ENCODE measurements around the gene C11orf98. TPM values are rescaled to one million over a fixed set of nuclear protein-coding genes. Genes with fewer than 3 reads are reported as not detected.
A peak's percentile ranks its signal among the peaks of the same experiment; 100 is the strongest.
"Not testable (repeated sequence)": the region's sequence is repeated elsewhere in the genome, so short reads cannot be mapped to it uniquely, and the experiment has no call there.

C11orf98 gene
- total RNA-seq, 1 donor from 2014 or later = 49.2 TPM

DNA sequence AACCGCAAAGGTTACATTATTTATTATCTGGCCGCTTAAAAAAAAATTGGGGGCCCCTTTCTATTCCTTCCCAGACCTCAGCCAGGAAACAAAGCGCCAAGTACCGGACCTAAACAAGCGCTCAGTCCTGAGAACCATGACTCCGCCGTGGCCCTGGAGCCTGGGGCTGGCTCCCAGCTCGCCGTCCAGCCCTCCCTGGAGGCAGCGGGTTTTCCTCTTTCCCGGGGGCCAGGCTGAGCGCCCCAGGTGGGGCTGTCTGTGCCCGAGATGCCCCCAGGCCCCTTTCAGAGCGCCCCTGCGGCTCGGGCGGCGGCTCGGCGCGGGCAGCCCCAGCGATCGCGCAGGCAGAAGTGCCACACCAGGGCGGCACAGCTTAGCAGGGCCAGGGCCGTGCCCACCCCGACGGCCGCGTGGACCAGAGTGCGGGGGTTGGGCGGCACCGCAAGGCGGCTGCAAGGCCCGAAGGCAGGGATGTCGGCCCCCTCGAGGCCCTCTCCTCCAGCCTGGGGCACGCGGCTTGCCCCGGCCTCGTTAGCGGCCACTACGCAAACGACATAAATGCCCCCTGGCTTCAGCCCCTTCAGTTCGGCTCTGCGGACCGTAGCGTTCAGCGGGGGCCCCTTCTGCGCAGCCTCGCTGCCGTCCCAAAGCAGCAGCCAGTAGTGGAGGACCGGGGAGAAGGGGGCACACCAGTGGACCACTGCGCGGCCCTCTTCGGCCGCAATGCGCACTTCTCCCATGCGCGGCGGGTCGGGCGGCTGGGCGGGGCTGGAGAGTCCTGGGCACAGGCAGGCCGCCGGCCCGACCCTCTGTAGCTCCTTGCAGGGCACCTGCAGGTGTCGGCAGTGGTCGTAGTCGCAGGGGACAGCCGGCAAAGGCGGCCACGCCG lies 22.7 kb upstream of the C11orf98 start:
- no peak for DNase-seq (ENCODE audit: low read depth, low spot score)

DNA sequence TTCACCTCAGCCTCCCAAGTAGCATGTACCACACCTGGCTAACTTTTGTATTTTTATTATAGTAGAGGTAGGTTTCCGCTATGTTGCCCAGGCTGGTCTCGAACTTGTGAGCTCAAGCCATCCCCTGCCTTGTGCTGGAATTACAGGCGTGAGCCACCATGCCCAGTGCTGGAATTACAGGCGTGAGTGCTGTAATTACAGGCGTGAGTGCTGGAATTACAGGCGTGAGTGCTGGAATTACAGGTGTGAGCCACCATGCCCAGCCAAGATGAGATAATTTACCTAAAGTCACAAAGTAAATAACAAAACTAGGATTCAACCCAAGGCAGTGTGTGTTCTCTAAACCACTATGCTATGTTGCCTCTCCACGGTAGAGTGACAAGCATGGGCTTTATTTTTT lies 17.5 kb upstream of the C11orf98 start:
- DNase-seq (ENCODE audit: low read depth, low spot score) = no peak

DNA sequence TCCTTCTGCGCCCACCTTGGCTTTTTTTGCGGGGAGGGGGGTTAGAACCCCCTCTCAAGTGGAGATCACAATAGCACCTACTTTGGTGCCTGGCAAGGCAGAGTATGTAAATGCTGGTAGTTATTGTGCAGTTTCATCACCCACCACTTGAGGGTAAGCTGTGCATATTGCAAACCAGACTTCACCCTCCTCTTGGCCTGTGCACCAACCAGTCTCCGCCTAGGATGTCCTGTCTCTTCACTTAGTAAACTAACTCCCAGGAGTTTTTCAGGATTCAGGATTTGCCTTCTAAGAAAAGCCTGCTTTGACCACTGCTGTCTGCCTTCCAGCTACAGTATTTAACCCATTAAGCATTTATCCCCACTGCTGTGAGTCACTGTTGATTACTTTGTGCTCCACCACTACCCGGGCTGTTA lies 15.8 kb upstream of the C11orf98 start:
- peak; percentile 49 for DNase-seq (ENCODE audit: low read depth, low spot score)

DNA sequence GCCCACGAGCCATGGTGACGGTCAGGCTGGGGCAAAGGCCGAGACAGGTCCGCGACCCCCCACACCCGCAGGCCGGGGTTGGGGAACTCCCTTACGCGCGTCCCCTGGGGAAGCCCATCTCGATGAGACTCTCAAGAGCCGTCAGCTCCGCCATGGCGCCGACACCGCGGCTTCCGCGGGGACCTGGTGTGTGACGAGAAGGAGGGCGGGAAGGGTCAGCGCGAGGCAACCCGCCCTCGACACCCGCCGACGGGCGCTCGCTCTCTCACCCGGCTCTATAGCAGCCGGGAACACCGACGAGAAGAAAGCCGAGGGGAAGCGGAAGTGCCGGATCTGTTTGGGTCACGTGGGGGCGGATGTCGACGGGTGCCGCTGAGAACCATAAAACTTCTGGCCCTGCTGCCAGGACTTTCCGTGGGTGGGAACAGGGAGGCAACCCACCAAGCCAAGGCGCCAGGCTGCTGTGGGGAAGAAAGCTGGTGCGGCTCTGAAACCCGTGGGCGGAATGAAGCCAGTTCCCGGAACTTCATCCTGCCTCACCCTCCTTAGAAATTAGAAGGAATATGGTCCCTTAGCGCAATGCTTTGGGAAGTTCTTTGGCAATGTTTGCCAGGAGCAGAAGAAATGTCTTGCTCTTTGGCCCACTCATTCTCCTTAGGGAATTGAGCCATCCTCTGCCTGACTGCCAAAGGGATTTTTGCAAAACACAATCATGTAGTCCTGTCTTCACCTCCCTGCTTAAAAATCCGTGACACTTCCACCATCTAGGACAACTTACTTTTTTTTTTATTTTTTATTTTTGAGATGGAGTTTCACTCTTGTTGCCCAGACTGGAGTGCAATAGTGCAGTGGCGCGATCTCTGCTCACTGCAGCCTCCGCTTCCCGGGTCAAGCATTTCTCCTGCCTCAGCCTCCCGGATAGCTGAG lies 14.0 kb upstream of the C11orf98 start, which contains the start of gene UBXN1:
UBXN1 (minus strand) TSS at position 304 of the 927 bp plus-strand sequence; CDS start at position 154, 150 bp downstream.
- peak; percentile 55 for DNase-seq (ENCODE audit: low read depth, low spot score)

DNA sequence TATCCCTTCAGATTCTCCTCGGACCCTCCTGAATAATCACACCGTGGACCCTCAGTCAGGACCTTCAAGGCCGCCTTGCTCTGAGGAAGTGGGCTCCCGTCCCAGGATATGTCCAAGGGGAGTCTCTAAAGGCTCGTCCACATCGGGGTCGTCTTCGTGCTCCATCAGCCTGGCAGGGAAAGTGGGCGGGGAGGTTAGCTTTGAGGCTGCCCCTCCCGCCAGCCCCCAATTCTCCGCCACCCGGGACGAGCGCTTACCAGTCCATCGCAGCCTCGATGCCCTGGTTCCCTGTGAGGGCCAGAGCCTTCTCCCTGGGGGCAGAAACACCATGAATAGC lies 13.4 kb upstream of the C11orf98 start:
- no peak for DNase-seq (ENCODE audit: low read depth, low spot score)

DNA sequence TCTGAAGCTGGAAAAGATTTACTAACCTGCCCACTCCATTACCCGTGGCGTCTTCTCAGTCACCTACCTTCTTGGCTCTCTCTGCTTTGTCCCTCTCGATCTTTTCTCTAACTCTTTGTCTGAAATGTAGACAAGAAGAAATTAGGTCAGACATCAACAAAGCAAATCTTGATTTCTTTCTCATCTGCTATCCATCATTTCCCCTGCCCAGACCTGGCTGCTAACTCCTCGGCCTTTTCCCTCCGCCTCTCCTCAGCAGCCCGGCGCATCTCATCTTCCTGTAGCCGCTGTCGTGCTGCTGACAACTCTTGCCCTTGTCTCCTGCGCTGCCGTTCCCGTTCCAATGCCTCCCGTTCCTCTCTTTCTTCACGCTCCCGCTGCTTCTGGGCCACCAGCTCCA lies 12.7 kb upstream of the C11orf98 start:
- no peak for DNase-seq (ENCODE audit: low read depth, low spot score)

DNA sequence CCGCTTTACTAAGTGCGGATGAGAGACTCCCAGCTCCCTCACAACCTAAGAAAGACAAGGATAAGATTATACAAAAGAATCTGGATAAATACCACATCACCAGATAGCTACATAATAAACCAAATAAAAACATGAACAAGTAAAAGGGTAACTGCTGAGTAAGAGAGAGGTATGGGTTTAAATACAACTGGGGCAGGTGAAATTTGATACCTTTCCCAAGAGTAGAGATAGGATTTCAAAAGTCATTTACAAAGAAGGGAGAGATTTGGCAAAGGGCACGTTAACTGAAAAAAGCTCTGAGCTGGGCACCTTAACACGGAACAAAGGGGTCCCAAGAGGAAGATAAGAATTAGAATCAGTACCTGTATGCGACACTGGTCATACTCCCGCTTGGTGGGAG lies 12.1 kb upstream of the C11orf98 start:
- DNase-seq (ENCODE audit: low read depth, low spot score) = no peak

DNA sequence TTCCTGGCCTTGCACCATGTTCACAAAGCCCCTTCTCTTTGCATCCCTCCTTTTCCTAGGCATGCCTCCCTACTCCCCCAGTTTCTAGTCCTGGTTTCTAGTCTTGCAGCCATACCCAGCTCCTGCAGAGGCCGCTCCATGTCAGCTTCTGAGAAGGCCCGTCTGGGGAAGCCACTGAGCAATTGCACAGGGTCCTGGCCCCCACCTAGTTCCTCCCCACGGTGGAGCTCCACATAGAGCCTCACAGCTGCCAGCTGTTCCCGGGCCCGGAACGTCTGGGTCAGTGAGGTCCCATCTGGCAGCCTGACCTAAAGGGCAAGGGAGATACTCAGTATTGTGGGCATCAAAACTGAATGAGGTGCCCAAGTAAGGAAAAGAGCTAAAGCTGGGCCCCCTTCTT lies 11.7 kb upstream of the C11orf98 start:
- no peak for DNase-seq (ENCODE audit: low read depth, low spot score)

DNA sequence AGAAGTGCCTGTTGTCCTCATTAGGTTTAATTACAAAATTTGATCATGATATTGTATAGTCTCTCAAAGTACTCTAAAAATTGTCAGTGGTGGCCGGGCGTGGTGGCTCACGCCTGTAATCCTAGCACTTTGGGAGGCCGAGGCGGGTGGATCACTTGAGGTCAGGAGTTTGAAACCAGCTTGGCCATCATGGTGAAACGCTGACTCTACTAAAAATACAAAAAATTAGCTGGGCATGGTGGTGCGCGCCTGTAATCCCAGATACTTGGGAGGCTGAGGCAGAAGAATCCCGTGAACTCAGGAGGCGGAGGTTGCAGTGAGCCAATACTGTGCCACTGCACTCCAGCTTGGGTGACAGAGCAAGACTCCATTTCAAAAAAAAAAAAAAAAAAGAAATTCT lies 10.4 kb upstream of the C11orf98 start:
- not testable (repeated sequence) for DNase-seq (ENCODE audit: low read depth, low spot score)

DNA sequence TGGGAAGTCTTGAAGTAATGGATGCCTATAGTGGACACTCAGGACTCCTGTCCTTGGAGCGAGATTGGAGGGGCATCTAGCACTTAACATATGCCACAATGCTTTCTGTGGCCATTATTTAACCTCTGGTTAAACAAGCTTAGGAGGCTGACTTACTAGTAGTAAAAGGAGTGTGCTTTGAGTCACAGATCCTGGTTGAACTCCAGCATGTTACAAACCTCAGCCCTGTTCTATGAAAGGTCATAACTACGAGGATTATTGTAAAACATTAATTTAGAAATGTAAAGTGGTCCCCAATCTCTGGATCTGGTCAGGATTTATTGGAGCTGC lies 8.2 kb upstream of the C11orf98 start:
- DNase-seq (ENCODE audit: low read depth, low spot score) = no peak

DNA sequence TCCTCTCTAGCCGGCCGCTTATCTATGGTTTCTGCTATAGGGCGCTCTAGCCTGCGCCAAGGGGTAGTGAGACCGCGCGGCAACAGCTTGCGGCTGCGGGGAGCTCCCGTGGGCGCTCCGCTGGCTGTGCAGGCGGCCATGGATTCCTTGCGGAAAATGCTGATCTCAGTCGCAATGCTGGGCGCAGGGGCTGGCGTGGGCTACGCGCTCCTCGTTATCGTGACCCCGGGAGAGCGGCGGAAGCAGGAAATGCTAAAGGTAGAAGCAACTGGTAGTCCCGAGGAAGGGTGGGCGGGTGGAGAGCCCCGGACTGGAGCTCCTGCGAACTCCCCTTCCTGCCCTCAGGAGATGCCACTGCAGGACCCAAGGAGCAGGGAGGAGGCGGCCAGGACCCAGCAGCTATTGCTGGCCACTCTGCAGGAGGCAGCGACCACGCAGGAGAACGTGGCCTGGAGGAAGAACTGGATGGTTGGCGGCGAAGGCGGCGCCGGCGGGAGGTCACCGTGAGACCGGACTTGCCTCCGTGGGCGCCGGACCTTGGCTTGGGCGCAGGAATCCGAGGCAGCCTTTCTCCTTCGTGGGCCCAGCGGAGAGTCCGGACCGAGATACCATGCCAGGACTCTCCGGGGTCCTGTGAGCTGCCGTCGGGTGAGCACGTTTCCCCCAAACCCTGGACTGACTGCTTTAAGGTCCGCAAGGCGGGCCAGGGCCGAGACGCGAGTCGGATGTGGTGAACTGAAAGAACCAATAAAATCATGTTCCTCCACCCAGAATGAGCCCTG lies 6.8 kb upstream of the C11orf98 start, which contains the start of the genes LBHD1 and UQCC3:
LBHD1 (minus strand) TSS at position 660 of the 782 bp plus-strand sequence. CDS start 2,236 bp downstream, outside the sequence.
UQCC3 (plus strand) TSS at position 66 of the 782 bp plus-strand sequence; CDS start at position 139, 73 bp downstream.
- DNase-seq (ENCODE audit: low read depth, low spot score) = peak; percentile 57

DNA sequence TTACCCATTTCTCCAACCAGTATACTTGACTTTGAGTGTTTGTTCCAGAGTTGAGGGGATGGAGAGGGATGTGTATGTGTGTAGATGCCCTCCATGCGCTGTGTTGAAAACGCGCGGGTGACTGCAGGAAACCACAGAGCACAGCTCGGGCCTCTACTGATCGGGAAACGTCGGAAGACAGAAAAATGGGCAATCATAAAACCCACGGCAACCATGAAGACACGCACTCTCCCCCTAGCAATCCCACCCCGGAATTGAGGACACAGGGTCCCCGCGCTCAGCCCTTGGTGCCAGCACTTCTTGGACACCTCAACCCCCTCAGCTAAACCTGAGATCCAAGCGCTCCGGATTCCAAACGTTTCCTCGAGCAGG lies 6.2 kb upstream of the C11orf98 start:
- DNase-seq (ENCODE audit: low read depth, low spot score) = no peak

DNA sequence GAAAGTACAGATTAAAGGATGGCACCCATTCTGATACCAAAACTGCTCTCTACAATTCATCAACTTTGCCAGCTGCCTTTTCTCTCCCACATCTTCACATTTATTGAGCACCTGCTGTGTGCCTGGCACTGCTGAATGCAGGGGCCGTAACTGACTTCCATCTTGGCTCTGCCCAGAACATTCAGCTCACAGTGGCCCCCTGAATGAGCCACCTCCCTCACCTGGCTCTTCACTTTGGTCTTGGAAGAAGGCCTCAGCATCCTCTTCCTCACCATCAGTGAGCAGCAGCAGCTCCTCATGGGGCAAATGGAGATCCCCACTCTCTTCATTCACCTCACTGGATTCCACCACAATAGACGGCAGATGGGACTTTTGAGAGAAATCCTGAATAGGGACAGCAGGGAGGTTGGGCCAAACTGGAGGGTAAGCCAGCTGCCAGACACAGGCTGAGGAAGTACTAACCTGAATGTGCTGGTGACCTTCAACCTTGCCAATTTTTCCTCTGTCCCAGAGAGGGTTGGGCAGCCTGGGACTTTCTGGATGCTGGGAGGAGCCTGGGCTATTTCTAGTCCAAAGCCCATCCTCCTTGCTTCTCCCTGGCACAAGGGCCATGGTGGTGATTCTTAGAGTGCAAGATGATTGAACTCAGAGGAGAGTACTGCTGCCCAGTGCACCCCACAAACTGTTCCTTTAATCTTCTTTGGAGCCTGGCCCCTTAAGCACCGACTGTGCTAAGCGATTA lies 4.6 kb upstream of the C11orf98 start:
- no peak for DNase-seq (ENCODE audit: low read depth, low spot score)

DNA sequence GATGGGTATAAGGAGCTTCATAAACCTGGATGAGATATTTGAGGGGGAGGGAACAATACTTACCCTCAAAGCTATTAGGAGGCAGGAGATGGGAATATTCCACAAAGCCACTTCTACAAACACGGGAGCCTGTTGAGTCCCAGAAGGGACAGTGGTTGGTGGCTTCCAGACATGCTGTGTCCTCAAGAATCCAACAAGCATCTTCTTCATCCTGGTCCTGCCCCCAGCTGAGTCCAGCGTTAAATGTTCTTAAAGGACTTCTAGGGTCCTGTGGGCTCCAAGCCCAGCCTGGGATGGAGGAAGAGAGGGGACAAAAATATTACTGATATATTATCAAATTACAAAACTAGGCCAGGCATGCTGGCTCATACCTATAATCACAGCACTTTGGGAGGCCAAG lies 2.5 kb upstream of the C11orf98 start:
- no peak for DNase-seq (ENCODE audit: low read depth, low spot score)

DNA sequence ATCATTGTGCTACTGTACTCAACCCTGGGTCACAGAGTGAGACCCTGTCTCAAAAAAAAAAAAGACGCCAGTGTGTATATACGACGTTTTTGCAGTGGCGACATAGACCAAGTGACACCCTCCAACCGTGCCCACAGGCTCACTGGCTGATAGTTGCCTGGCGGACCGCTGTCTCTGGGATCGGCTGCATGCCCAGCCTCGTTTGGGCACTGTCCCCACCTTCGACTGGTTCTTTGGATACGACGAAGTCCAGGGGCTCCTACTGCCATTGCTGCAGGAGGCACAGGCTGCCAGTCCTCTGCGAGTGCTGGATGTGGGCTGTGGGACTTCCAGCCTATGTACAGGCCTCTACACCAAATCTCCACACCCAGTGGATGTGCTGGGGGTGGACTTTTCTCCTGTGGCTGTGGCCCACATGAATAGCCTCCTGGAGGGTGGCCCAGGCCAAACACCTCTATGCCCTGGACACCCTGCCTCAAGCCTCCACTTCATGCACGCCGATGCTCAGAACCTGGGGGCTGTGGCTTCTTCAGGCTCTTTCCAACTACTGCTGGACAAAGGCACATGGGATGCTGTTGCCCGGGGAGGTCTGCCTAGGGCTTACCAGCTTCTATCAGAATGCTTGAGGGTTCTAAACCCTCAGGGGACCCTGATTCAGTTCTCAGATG lies 1.4 kb upstream of the C11orf98 start:
- no peak for DNase-seq (ENCODE audit: low read depth, low spot score)

DNA sequence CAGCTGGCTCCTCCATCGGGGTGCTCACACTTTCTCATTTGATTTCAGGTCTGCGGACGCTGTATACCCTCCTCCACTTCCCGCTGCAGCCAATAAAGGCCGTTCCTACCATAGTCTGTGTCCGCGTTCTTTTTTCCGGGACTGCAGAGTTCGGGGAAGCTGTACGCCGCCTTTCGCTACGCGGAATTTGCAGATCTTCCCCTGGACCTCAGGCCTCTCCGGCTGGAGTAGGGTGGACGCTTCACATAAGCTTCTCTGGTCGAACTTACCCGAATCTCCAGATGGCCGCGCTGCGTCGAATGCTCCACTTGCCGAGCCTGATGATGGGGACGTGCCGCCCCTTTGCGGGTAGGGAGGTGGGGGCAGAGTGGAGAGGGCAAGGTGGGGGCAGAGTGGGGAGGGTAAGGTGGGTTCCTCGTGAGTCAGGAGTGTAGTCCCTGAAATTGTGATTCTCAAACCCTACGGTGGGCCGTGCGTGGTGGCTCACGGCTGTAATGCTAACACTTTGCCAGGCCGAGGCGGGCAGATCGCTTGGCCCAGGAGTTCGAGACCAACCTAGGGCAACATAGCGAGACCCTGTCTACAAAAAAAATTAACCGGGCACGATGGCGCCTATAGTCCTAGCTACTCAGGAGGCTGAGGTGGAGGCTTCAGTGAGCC lies 719 bp upstream of the C11orf98 start:
- peak; percentile 30 for DNase-seq (ENCODE audit: low read depth, low spot score)

DNA sequence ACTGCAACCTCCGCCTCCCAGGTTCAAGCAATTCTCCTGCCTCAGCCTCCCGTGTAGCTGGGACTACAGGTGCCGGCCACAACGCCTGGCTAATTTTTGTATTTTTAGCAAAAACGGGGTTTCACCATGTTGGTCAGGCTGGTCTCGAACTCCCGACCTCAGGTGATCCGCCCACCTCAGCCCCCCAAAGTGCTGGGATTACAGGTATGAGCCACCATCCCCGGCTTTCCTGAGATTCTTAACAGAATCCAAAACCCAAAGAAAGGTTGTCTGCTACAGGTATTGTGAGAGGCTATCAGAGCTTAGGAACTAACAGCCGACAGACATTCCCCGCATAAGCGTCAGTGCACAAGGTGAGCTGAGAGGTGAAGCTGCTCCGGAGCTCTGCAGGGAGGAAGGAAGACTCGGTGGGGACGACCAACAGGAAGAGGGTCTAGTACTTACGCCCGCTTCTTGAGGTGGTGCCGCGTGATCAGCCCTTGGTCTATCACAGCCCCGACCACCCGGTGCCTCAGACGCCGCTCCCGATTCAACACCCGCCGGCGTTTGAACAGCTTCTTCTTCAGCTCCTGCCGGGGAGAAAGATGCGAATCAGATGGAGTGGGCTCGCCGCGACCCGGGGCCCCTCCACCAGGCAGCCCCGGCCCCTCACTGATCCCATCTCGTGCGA lies 470 bp downstream of the C11orf98 start:
- DNase-seq (ENCODE audit: low read depth, low spot score) = no peak

DNA sequence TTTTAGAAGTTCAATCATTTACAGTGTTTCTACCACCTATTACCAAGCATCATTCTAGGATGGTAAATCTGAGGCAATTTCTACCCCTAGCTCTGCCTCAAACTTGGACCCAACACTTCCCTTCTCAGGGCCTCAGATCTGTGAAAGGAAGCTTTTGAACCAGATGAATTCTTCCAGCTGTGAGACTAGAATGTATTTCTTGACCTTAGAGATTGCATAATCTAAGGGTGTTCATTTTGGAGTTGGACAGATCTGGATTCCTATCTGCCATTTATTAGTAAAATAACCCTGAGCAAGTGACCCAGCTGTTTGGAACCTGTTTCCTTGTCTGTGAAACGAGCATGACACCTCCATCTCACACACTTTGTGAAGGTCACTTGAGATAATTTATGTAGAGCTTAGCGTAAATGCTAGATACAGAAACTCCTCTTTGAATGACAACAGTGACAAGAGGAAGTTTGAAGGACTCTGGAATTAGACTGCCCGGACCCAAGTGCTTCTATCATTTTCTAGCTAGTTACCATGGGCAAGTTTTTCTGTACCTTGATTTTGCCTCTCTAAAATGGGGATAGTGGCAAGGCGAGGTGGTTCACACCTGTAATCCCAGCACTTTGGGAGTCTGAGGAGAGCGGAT lies 8.1 kb downstream of the C11orf98 start:
- DNase-seq (ENCODE audit: low read depth, low spot score) = no peak

DNA sequence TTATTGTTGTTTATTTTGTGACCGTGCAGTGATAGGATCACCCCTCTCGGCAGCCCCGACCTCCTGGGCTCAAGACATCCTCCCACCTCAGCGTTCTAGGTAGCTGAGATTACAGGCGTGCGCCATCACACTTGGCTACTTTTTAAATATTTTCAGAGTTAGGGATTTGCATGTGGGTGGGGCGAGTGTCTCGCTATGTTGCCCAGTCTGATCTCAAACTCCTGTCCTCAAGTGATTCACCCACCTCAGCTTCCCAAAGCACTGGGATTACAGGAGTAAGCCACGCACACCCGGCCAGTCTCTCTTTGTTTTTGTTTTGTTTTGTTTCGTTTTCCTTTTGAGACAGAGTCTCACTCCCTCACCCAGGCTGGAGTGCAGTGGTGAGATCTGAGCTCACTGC lies 10.7 kb downstream of the C11orf98 start:
- no peak for DNase-seq (ENCODE audit: low read depth, low spot score)
